Choroid plexus epithelial cell (primary cell): ENCODE measurements around the gene GPR78.

Source experiments
- DNase-seq: peaks from one replicate; pipeline ENCODE4 v3.0.0-alpha.2; 2010; ENCODE audit warnings: low read depth
- H3K4me3 ChIP-seq: 2 replicates; pipeline ENCODE4 v1.5.1; 2011; ENCODE audit warnings: low read depth, mild to moderate bottlenecking, control low read depth, low read length, moderate library complexity
- TF ChIP-seq, protein P1 (sequence below): conservative IDR thresholded peaks from 2 replicates; pipeline ENCODE4 v1.5.1; 2011; ENCODE audit warnings: low read depth, mild to moderate bottlenecking, control low read depth, inconsistent platforms, low read length, moderate library complexity

The GPR78 gene

DNA sequence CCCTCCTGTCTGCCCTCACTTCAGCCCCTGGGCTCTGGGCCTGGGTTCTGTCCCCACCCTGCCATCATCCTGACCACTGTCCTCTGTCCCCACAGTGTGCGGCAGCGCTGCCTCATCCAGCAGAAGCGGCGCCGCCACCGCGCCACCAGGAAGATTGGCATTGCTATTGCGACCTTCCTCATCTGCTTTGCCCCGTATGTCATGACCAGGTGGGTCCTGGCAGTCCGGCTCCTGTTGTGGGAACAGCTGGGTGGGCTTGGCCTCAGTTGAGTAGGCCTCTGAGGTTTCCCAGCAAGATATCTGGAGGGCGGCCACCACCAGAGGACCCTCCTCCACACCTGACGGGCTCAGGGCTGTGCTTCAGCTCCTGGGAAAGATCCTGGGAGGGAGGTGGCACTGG, 2.2 kb downstream of the GPR78 start:
- DNase-seq = no peak
- H3K4me3 ChIP-seq = no peak overlapping the region
- TF ChIP-seq, protein P1, sequence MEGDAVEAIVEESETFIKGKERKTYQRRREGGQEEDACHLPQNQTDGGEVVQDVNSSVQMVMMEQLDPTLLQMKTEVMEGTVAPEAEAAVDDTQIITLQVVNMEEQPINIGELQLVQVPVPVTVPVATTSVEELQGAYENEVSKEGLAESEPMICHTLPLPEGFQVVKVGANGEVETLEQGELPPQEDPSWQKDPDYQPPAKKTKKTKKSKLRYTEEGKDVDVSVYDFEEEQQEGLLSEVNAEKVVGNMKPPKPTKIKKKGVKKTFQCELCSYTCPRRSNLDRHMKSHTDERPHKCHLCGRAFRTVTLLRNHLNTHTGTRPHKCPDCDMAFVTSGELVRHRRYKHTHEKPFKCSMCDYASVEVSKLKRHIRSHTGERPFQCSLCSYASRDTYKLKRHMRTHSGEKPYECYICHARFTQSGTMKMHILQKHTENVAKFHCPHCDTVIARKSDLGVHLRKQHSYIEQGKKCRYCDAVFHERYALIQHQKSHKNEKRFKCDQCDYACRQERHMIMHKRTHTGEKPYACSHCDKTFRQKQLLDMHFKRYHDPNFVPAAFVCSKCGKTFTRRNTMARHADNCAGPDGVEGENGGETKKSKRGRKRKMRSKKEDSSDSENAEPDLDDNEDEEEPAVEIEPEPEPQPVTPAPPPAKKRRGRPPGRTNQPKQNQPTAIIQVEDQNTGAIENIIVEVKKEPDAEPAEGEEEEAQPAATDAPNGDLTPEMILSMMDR = no peak

GRCh38 chr4:8582941-8583654, 2.9 kb downstream of the GPR78 start:
- DNase-seq = no peak
- TF ChIP-seq, protein P1 = no peak

GRCh38 chr4:8583655-8584025, 3.4 kb downstream of the GPR78 start:
- no peak for DNase-seq
- TF ChIP-seq, protein P1 = no peak
- no peak overlapping the region for H3K4me3 ChIP-seq

More at GRCh38 chr4:8582941-8583654, 2.9 kb downstream of the GPR78 start:
- H3K4me3 ChIP-seq = no peak overlapping the region

DNA sequence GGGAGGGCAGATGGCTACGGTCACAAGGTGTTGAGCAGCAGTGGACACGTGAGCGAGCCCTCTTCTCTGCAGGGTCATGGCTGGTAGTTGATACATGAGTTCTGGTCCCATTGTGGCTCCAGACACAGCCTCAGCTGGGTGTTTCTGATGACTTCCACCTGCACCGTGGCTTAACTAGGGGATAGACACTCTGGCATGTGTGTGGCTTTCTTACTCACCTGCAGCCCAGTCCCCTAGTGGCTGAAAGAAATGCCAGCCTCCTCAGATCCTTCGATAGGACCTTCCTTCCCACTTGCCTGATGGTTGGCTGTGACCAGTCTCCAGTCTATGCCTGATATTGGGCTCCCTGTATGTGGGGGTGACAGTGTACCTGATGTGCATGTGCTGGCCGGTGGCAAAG, 5.0 kb downstream of the GPR78 start:
- TF ChIP-seq, protein P1 = peak; percentile 7
- no peak for DNase-seq
- H3K4me3 ChIP-seq = no peak overlapping the region

- H3K4me3 ChIP-seq = no peak overlapping the region
- no peak for DNase-seq
- TF ChIP-seq, protein P1 = no peak
Measured at GRCh38 chr4:8585721-8586212, 5.6 kb downstream of the GPR78 start.

- no peak overlapping the region for H3K4me3 ChIP-seq
- no peak for DNase-seq
- TF ChIP-seq, protein P1 = no peak
Measured at GRCh38 chr4:8586246-8586645, 6.1 kb downstream of the GPR78 start.
